H1 (cell line): Measurements from ENCODE around the gene KIF27. TPM values are rescaled to one million over a fixed set of nuclear protein-coding genes. Genes with fewer than 3 reads are reported as not detected.
"Not testable (repeated sequence)": the region's sequence is repeated elsewhere in the genome, so short reads cannot be mapped to it uniquely, and the experiment has no call there.

Experiments used
- CTCF ChIA-PET: fragments of 300-600 bp; sonication (Branson Sonifier 250); formaldehyde crosslinking; loops from one replicate; lab custom pipeline; 2021; ENCODE audit not compliant: partially characterized antibody; lab: Charles Lee
- POLR2A ChIA-PET: fragments of 300-600 bp; sonication (Branson Sonifier 250); formaldehyde crosslinking; loops from one replicate; lab custom pipeline; 2021; ENCODE audit warnings: inconsistent platforms; ENCODE audit not compliant: partially characterized antibody; lab: Charles Lee
- DNase-seq, 2 experiments: peaks; one replicate each; pipeline versions ENCODE4 v3.0.0 to v3.0.0-alpha.2; 2010 to 2022; ENCODE audit warnings: low spot score in 2 of 2, low read depth in 1 of 2, mixed read lengths in 1 of 2
- FAIRE-seq: peaks from 2 replicates; lab custom pipeline; 2011; peaks lifted over from hg19 to GRCh38; lab: Jason Lieb, UNC
- H2AFZ ChIP-seq: 2 replicates; pipeline ENCODE4 v1.8.1; 2012; ENCODE audit warnings: low read length, inconsistent platforms
- H2AK5ac ChIP-seq: 2 replicates; pipeline ENCODE4 v1.6.1; 2013; ENCODE audit warnings: low read depth, low read length
- H2BK120ac ChIP-seq: replicated peaks from 2 replicates; pipeline ENCODE3; 2013; ENCODE audit warnings: low read depth, low read length, inconsistent platforms
- H2BK12ac ChIP-seq: 2 replicates; pipeline ENCODE4 v1.6.1; 2013; ENCODE audit warnings: low read depth, low read length
- H2BK15ac ChIP-seq: 2 replicates; pipeline ENCODE4 v1.6.1; 2013; ENCODE audit warnings: low read length
- H2BK20ac ChIP-seq: 2 replicates; pipeline ENCODE4 v1.6.1; 2013; ENCODE audit warnings: low read length
- H2BK5ac ChIP-seq: 2 replicates; pipeline ENCODE4 v1.6.1; 2013; ENCODE audit warnings: low read depth, low read length
- H3K14ac ChIP-seq: 2 replicates; pipeline ENCODE4 v1.6.1; 2013; ENCODE audit warnings: inconsistent platforms; ENCODE audit not compliant: insufficient read length
- H3K18ac ChIP-seq: 2 replicates; pipeline ENCODE4 v1.6.1; 2013; ENCODE audit warnings: low read length; ENCODE audit errors: extremely low read depth
- H3K23ac ChIP-seq: 2 replicates; pipeline ENCODE4 v1.6.1; 2013; ENCODE audit warnings: inconsistent platforms; ENCODE audit not compliant: insufficient read length
- H3K23me2 ChIP-seq: 2 replicates; pipeline ENCODE4 v1.6.1; 2013; ENCODE audit warnings: low read depth, low read length
- H3K27ac ChIP-seq: 2 replicates; pipeline ENCODE4 v1.6.1; 2011; ENCODE audit warnings: low read depth, low read length, inconsistent platforms
- H3K27me3 ChIP-seq, 4 experiments: replicated peaks in 1 of 4; 1 replicate in 1 of 4; 2 replicates in 3 of 4; pipeline versions ENCODE4 v1.6.1 to v1.8.1; 2011 to 2013; ENCODE audit warnings: low read length in 3 of 4, mild to moderate bottlenecking in 3 of 4, inconsistent platforms in 2 of 4, mixed read lengths in 2 of 4, moderate library complexity in 1 of 4; ENCODE audit not compliant: control insufficient read depth in 3 of 4, insufficient read depth in 3 of 4; ENCODE audit errors: extremely low read depth in 1 of 4
- H3K36me3 ChIP-seq, 4 experiments: 2 replicates each; pipeline versions ENCODE4 v1.6.1 to v1.8.1; 2011 to 2013; ENCODE audit warnings: mild to moderate bottlenecking in 4 of 4, low read length in 3 of 4, moderate library complexity in 2 of 4, control low read depth in 1 of 4, inconsistent platforms in 1 of 4; ENCODE audit not compliant: insufficient read depth in 4 of 4, control insufficient read depth in 2 of 4
- H3K4ac ChIP-seq: replicated peaks from 2 replicates; pipeline ENCODE3; 2013; ENCODE audit warnings: low read length, low read depth, mixed read lengths, inconsistent platforms; ENCODE audit not compliant: insufficient read length
- H3K4me1 ChIP-seq, 4 experiments: replicated peaks in 1 of 4; 1 replicate in 1 of 4; 2 replicates in 3 of 4; pipeline versions ENCODE4 v1.6.1 to v1.8.1; 2011 to 2013; ENCODE audit warnings: low read length in 3 of 4, inconsistent platforms in 2 of 4, mixed read lengths in 1 of 4; ENCODE audit not compliant: insufficient read depth in 4 of 4, control insufficient read depth in 3 of 4
- H3K4me2 ChIP-seq, 2 experiments: 2 replicates each; pipeline versions ENCODE4 v1.6.1 to v1.8.1; 2011 to 2013; ENCODE audit warnings: low read depth in 2 of 2, low read length in 2 of 2, control low read depth in 1 of 2, inconsistent platforms in 1 of 2, mild to moderate bottlenecking in 1 of 2; ENCODE audit not compliant: insufficient read depth in 1 of 2
- H3K4me3 ChIP-seq, 4 experiments: fragments of 200-600, 300-600 bp in 1 of 4; sonication (generic), shearing (Covaris generic), sonication (Bioruptor Twin) in 1 of 4; 2 replicates each; pipeline versions ENCODE4 v1.5.1 to v1.8.1; 2011 to 2016; ENCODE audit warnings: low read length in 4 of 4, low read depth in 3 of 4, control low read depth in 2 of 4, inconsistent platforms in 2 of 4, mild to moderate bottlenecking in 2 of 4, mixed read lengths in 1 of 4, moderate library complexity in 1 of 4; ENCODE audit not compliant: insufficient read depth in 2 of 4; ENCODE audit errors: extremely low read depth in 1 of 4
- H3K56ac ChIP-seq: replicated peaks from 2 replicates; pipeline ENCODE3; 2013; ENCODE audit warnings: low read depth, mild to moderate bottlenecking, mixed read lengths, low read length, inconsistent platforms; ENCODE audit not compliant: insufficient read length
- H3K79me1 ChIP-seq: 2 replicates; pipeline ENCODE4 v1.6.1; 2013; ENCODE audit warnings: low read depth, low read length, control low read depth
- H3K79me2 ChIP-seq, 2 experiments: 2 replicates each; pipeline versions ENCODE4 v1.6.1 to v1.8.1; 2012 to 2013; ENCODE audit warnings: low read length in 2 of 2, mild to moderate bottlenecking in 2 of 2, inconsistent platforms in 1 of 2; ENCODE audit not compliant: insufficient read depth in 2 of 2, control insufficient read depth in 1 of 2
- H3K9ac ChIP-seq, 4 experiments: replicated peaks in 1 of 4; 1 replicate in 1 of 4; 2 replicates in 3 of 4; pipeline versions ENCODE4 v1.6.1 to v1.8.1; 2011 to 2013; ENCODE audit warnings: low read depth in 3 of 4, low read length in 3 of 4, control low read depth in 2 of 4, mild to moderate bottlenecking in 2 of 4, moderate library complexity in 2 of 4, inconsistent platforms in 1 of 4; ENCODE audit errors: extremely low read depth in 1 of 4
- H3K9me3 ChIP-seq, 2 experiments: 2 replicates each; pipeline versions ENCODE4 v1.6.1 to v1.8.1; 2012 to 2013; ENCODE audit warnings: mild to moderate bottlenecking in 2 of 2, moderate library complexity in 2 of 2, control low read depth in 1 of 2, inconsistent platforms in 1 of 2, low read depth in 1 of 2, low read length in 1 of 2, mixed read lengths in 1 of 2; ENCODE audit not compliant: insufficient read depth in 2 of 2
- H4K20me1 ChIP-seq, 2 experiments: replicated peaks in 1 of 2; 2 replicates each; pipeline versions ENCODE3 to v1.8.1; 2011 to 2013; ENCODE audit warnings: inconsistent platforms in 2 of 2, low read length in 2 of 2, mild to moderate bottlenecking in 1 of 2; ENCODE audit not compliant: insufficient read depth in 2 of 2, control insufficient read depth in 1 of 2
- H4K5ac ChIP-seq: 2 replicates; pipeline ENCODE4 v1.6.1; 2013; ENCODE audit warnings: low read length, low read depth, mixed read lengths, inconsistent platforms; ENCODE audit not compliant: insufficient read length
- H4K8ac ChIP-seq: 2 replicates; pipeline ENCODE4 v1.8.0; 2013; ENCODE audit warnings: mild to moderate bottlenecking, moderate library complexity, low read length, inconsistent platforms; ENCODE audit not compliant: insufficient read depth; ENCODE audit errors: extremely low read depth
- H4K91ac ChIP-seq: replicated peaks from 2 replicates; pipeline ENCODE3; 2013; ENCODE audit warnings: low read length, mixed read lengths, inconsistent platforms; ENCODE audit not compliant: insufficient read length
- CREB1 ChIP-seq: IDR thresholded peaks from 2 replicates; pipeline ENCODE4 v1.6.1; 2012; ENCODE audit warnings: inconsistent platforms
- KDM4A ChIP-seq: IDR thresholded peaks from one replicate; pipeline ENCODE4 v1.7.1; 2012; ENCODE audit warnings: low read depth, mild to moderate bottlenecking, moderate library complexity, low read length, inconsistent platforms; ENCODE audit not compliant: severe bottlenecking
- RBBP5 ChIP-seq: IDR thresholded peaks from 2 replicates; pipeline ENCODE4 v1.7.1; 2012; ENCODE audit warnings: low read depth, mild to moderate bottlenecking, inconsistent platforms, low read length, moderate library complexity, borderline replicate concordance
- WGBS, 2 experiments: shearing (Covaris generic) in 1 of 2; methylation state at CpG; one replicate each; pipeline versions ENCODE4 v1.1.6 to v1.1.7; 2013 to 2015; ENCODE audit warnings: low lambda C conversion rate in 2 of 2, mixed read lengths in 2 of 2, inconsistent platforms in 1 of 2, low coverage in 1 of 2, missing lambda C conversion rate in 1 of 2; ENCODE audit not compliant: insufficient replicate concordance in 2 of 2, insufficient coverage in 1 of 2, insufficient read length in 1 of 2; ENCODE audit errors: extremely low coverage in 1 of 2, missing lambda C conversion rate in 1 of 2; 5-methylcytosine and 5-hydroxymethylcytosine counted together
- polyA plus RNA-seq, 7 experiments: library from polyadenylated mRNA; depleted of rRNA in 3 of 7; stranded (reverse) in 5 of 7; unstranded in 2 of 7; fragments of >200 nt in 5 of 7; fragments of 200-250 nt in 2 of 7; gene quantifications; 1 replicate in 5 of 7; 2 replicates in 1 of 7; 4 replicates in 1 of 7; pipeline versions ENCODE4 v1.2.1 to v1.2.3, GENCODE V29; 2011 to 2013; ENCODE audit warnings: missing spikeins in 2 of 7, mixed read lengths in 2 of 7
- total RNA-seq: library from RNA; stranded (reverse); fragmentation: NEBNext Ultra II Directional; extraction: Animal tissue kit (Norgen Biotek cat#: 25700); gene quantifications from 2 replicates; pipeline ENCODE4 v1.2.1, GENCODE V29; 2021

The KIF27 gene
- total and polyA plus RNA-seq, 2 of the 8 experiments (the other 6 are each of a cell fraction or from before 2014, with no cell fraction given), result 0.47 to 7.0 TPM

- H2AK5ac ChIP-seq, FAIRE-seq, H3K36me3 ChIP-seq, H2BK120ac ChIP-seq, H3K23me2 ChIP-seq, H2AFZ ChIP-seq, H3K79me2 ChIP-seq, H3K18ac ChIP-seq, H2BK20ac ChIP-seq, H3K27me3 ChIP-seq, H4K8ac ChIP-seq, H3K9me3 ChIP-seq, H2BK15ac ChIP-seq, H4K20me1 ChIP-seq, H3K14ac ChIP-seq, H2BK5ac ChIP-seq, H4K5ac ChIP-seq, H3K79me1 ChIP-seq, H3K27ac ChIP-seq, POLR2A ChIA-PET, H2BK12ac ChIP-seq, H3K23ac ChIP-seq, H4K91ac ChIP-seq, H3K4me1 ChIP-seq, H3K4ac ChIP-seq, H3K56ac ChIP-seq: not testable (repeated sequence)
- H3K9ac ChIP-seq, result peak within 1 kb of the TSS in 1 of 4 experiments; percentile 49; a peak in 4 of 7 replicates
- H3K4me2 ChIP-seq, result peak within 1 kb of the TSS; percentile 65
- 0% methylated on average over 16 of the region's 103 CpGs; no CpG with 5 or more reads in 1 of the 2 experiments for WGBS, 2 experiments
- CTCF ChIA-PET, result interaction anchor here (0.7 kb wide), 1 partner anchor 296 kb away, joined by 3 read pairs; no protein-coding TSS in a partner anchor
- peak in 1 of 2 experiments; percentile 87 for DNase-seq
- TF ChIP-seq RBBP5 (0 out of 2 replicates have a peak, but pooled peaks have one; percentile 24), CREB1 (peak; percentile 37; the same call in 1 of the 2 replicates), KDM4A (peak; percentile 92)
- H3K4me3 ChIP-seq, result peak within 1 kb of the TSS; percentile 45 to 76 (median 62)
These were observed 103.6 kb downstream of the KIF27 start, which contains the start of gene GKAP1 for GRCh38 chr9:83817356-83818278. Gene GKAP1 (minus strand): TSS chr9:83817769. CDS start chr9:83806517, 11,252 bp downstream.
